ENCODE data around the gene CLASRP. TPM values are rescaled to one million over a fixed set of nuclear protein-coding genes. Genes with fewer than 3 reads are reported as not detected.
"Not testable (repeated sequence)": the region's sequence is repeated elsewhere in the genome, so short reads cannot be mapped to it uniquely, and the experiment has no call there.

The CLASRP gene
- polyA plus RNA-seq, 4 donors: 55.9 to 94.2 (median 64.6) TPM

DNA sequence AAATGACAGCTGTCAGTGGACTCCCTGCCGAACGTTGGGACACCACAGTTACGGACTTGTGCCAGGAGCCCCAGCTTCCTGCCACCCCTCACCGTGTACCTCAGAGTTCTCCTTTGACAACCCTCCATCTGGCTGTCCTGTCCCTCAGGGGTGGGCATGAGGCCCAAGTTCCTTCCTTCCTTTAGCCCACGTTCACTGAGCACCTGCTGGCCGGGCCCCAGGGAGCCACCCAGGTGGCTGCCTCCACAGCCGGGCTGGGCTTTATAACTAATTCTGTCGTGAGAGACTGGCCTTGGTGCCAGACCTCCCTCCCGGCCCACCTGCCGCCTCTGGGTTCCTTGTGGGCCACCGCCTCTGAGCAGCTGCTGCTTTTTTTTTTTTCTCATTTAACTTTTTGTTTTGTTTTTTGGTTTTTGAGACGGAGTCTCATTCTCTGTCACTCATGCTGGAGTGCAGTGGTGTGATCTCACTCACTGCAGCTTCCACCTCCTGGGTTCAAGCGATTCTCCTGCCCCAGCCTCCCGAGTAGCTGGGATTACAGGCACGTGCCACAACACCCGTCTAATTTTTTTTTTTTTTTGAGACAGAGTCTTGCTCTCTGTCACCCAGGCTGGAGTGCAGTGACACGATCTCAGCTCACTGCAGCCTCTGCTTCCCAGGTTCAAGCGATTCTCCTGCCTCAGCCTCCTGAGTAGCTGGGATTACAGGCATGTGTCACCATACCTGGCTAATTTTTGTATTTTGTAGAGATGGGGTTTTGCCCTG is 79.9 kb downstream of the CLASRP start:
- DNase-seq (ENCODE audit: low read depth in 4 of 4, low spot score in 3 of 4): not testable (repeated sequence)

DNA sequence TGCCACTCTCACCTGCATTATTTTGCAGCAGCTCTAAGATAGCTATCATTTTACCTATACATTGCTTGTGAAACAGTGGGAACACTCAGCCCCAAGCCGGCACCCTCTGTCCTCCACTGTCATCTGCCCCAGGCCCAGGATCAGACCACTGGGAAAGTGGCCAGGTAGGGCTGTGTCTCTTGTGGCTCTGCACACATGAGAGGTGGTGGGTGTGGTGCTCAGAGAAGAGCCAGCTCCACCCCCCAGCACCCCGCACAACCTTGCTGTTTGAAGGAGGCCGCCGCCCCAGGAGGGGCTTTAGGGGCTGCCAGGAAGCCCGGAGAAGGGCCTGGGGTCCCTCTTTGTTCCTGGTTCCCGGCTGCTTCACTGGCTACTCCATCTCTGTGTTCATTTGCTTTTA is 80.7 kb downstream of the CLASRP start:
- DNase-seq (ENCODE audit: low read depth in 4 of 4, low spot score in 3 of 4): no peak

Other genes starting within 250 kb of the CLASRP start
- 100 to 1,000 TPM in 3 of 4 donors, 10 to 100 TPM in 1; 71.5 to 730 (median 500) TPM for gene BCAM, start 229.9 kb upstream of the CLASRP start, polyA plus RNA-seq (ENCODE audit: insufficient read length in 4 of 4)
- 100 to 1,000 TPM in 3 of 4 donors, 10 to 100 TPM in 1; 74.3 to 165 (median 151) TPM for gene NECTIN2, start 192.7 kb upstream of the CLASRP start, polyA plus RNA-seq (ENCODE audit: insufficient read length in 4 of 4)
- 10 to 100 TPM; 27.3 to 53.4 (median 43.9) TPM for gene TOMM40, start 147.8 kb upstream of the CLASRP start, polyA plus RNA-seq (ENCODE audit: insufficient read length in 4 of 4)
- 100 to 1,000 TPM in 3 of 4 donors, 10 to 100 TPM in 1; 51.2 to 397 (median 259) TPM for gene APOE, start 133.2 kb upstream of the CLASRP start, polyA plus RNA-seq (ENCODE audit: insufficient read length in 4 of 4)
- 10 to 100 TPM in 2 of 4 donors, 1 to 10 TPM in 2; 8.7 to 25.0 (median 9.9) TPM for gene APOC1, start 124.4 kb upstream of the CLASRP start, polyA plus RNA-seq (ENCODE audit: insufficient read length in 4 of 4)
- gene APOC4, start 96.8 kb upstream of the CLASRP start, polyA plus RNA-seq (ENCODE audit: insufficient read length in 4 of 4): not detected
- 10 to 100 TPM in 2 of 4 donors, 1 to 10 TPM in 2; 4.3 to 12.8 (median 8.8) TPM for gene APOC2, start 93.0 kb upstream of the CLASRP start, polyA plus RNA-seq (ENCODE audit: insufficient read length in 4 of 4)
- 100 to 1,000 TPM in 2 of 4 donors, 10 to 100 TPM in 2; 70.4 to 125 (median 103) TPM for gene CLPTM1, start 83.7 kb upstream of the CLASRP start, polyA plus RNA-seq (ENCODE audit: insufficient read length in 4 of 4)
- gene RELB, start 37.6 kb upstream of the CLASRP start, polyA plus RNA-seq (ENCODE audit: insufficient read length in 4 of 4): 1 to 10 TPM; 4.4 to 6.6 (median 5.5) TPM
- 1 to 10 TPM in 1 of 4 donors, under 1 TPM in 3; 0.45 to 2.5 (median 0.76) TPM for gene ZNF296, start 37.4 kb downstream of the CLASRP start, polyA plus RNA-seq (ENCODE audit: insufficient read length in 4 of 4)
- gene GEMIN7, start 40.2 kb downstream of the CLASRP start, polyA plus RNA-seq (ENCODE audit: insufficient read length in 4 of 4): 10 to 100 TPM; 16.6 to 27.3 (median 22.5) TPM
- gene PPP1R37, start 54.1 kb downstream of the CLASRP start, polyA plus RNA-seq (ENCODE audit: insufficient read length in 4 of 4): 10 to 100 TPM; 15.2 to 38.9 (median 26.5) TPM
- under 1 TPM; 0.06 to 0.21 (median 0.13) TPM for gene NKPD1, start 121.9 kb downstream of the CLASRP start, polyA plus RNA-seq (ENCODE audit: insufficient read length in 4 of 4)
- 10 to 100 TPM; 11.6 to 48.6 (median 30.8) TPM for gene TRAPPC6A, start 139.2 kb downstream of the CLASRP start, polyA plus RNA-seq (ENCODE audit: insufficient read length in 4 of 4)
- gene BLOC1S3, start 139.7 kb downstream of the CLASRP start, polyA plus RNA-seq (ENCODE audit: insufficient read length in 4 of 4): 10 to 100 TPM in 1 of 4 donors, 1 to 10 TPM in 3; 6.7 to 10.1 (median 9.2) TPM
- gene EXOC3L2, start 206.4 kb downstream of the CLASRP start, polyA plus RNA-seq (ENCODE audit: insufficient read length in 4 of 4): 10 to 100 TPM in 1 of 4 donors, 1 to 10 TPM in 3; 4.4 to 10.7 (median 7.1) TPM
- 10 to 100 TPM; 33.2 to 45.1 (median 38.6) TPM for gene MARK4, start 212.2 kb downstream of the CLASRP start, polyA plus RNA-seq (ENCODE audit: insufficient read length in 4 of 4)